Hepatocyte (in vitro differentiated cells): ENCODE results near the gene BCAN. TPM values are rescaled to one million over a fixed set of nuclear protein-coding genes. Genes with fewer than 3 reads are reported as not detected.

Experiments used
- DNase-seq: peaks from one replicate; pipeline ENCODE4 v3.0.0-alpha.2; 2016; ENCODE audit warnings: low spot score
- H2AFZ ChIP-seq: fragments of 200-600 bp; sonication (generic); 2 replicates; pipeline ENCODE4 v1.6.0; 2016; ENCODE audit warnings: antibody characterized with exemption, mild to moderate bottlenecking
- H3K27ac ChIP-seq: fragments of 200-600 bp; sonication (generic); 2 replicates; pipeline ENCODE4 v1.5.1; 2016; ENCODE audit warnings: mild to moderate bottlenecking
- H3K27me3 ChIP-seq: fragments of 200-600 bp; sonication (generic); 2 replicates; pipeline ENCODE4 v1.6.1; 2016
- H3K36me3 ChIP-seq: fragments of 200-600 bp; sonication (generic); replicated peaks from 2 replicates; pipeline ENCODE4 v1.5.1; 2016; ENCODE audit warnings: low read depth; ENCODE audit not compliant: insufficient read depth
- H3K4me1 ChIP-seq: fragments of 200-600 bp; sonication (generic); 2 replicates; pipeline ENCODE4 v1.5.1; 2016; ENCODE audit warnings: mild to moderate bottlenecking, moderate library complexity; ENCODE audit not compliant: insufficient read depth
- H3K4me2 ChIP-seq: fragments of 200-600 bp; sonication (generic); 2 replicates; pipeline ENCODE4 v1.6.0; 2016
- H3K4me3 ChIP-seq: fragments of 200-600 bp; sonication (generic); 2 replicates; pipeline ENCODE4 v1.5.1; 2016; ENCODE audit warnings: mild to moderate bottlenecking
- H3K79me2 ChIP-seq: fragments of 200-600 bp; sonication (generic); 2 replicates; pipeline ENCODE4 v1.6.0; 2017; ENCODE audit warnings: mild to moderate bottlenecking
- H3K9me2 ChIP-seq: fragments of 200-600 bp; sonication (generic); replicated peaks from 2 replicates; pipeline ENCODE4 v1.6.0; 2017; ENCODE audit warnings: mild to moderate bottlenecking; ENCODE audit not compliant: insufficient read depth
- H3K9me3 ChIP-seq: fragments of 200-600 bp; sonication (generic); 2 replicates; pipeline ENCODE4 v1.5.1; 2016; ENCODE audit warnings: low read depth, mild to moderate bottlenecking
- H4K20me1 ChIP-seq: fragments of 200-600 bp; sonication (generic); 2 replicates; pipeline ENCODE4 v1.6.0; 2016; ENCODE audit warnings: mild to moderate bottlenecking; ENCODE audit not compliant: insufficient read depth, poor library complexity, severe bottlenecking
- EZH2 ChIP-seq: fragments of 200-600 bp; sonication (generic); IDR thresholded peaks from 2 replicates; pipeline ENCODE4 v1.6.1; 2016; ENCODE audit warnings: antibody characterized with exemption, mild to moderate bottlenecking, borderline replicate concordance
- EZH2phosphoT487 ChIP-seq: fragments of 200-600 bp; sonication (generic); IDR thresholded peaks from one replicate; pipeline ENCODE4 v1.6.1; 2018; ENCODE audit warnings: antibody characterized with exemption, mild to moderate bottlenecking, low read depth, moderate library complexity; ENCODE audit not compliant: unreplicated experiment, severe bottlenecking
- WGBS: methylation state at CpG from one replicate; pipeline ENCODE4 v1.1.6; 2016; ENCODE audit warnings: low lambda C conversion rate; ENCODE audit errors: missing lambda C conversion rate; 5-methylcytosine and 5-hydroxymethylcytosine counted together
- polyA plus RNA-seq: library from polyadenylated mRNA; unstranded; fragments of >200 nt; fragmentation: Nextera tagmentation; extraction: Ambion mirVana; gene quantifications from 2 replicates; pipeline ENCODE4 v1.2.1, GENCODE V29; 2016
- total RNA-seq: library from RNA; depleted of rRNA; stranded (reverse); fragments of >200 nt; gene quantifications from 2 replicates; pipeline ENCODE4 v1.2.3, GENCODE V29; 2014
- TF ChIP-seq, protein P1 (sequence below): fragments of 200-600 bp; sonication (generic); IDR thresholded peaks from 2 replicates; pipeline ENCODE4 v1.5.1; 2016; ENCODE audit warnings: antibody characterized with exemption, mild to moderate bottlenecking; ENCODE audit not compliant: poor library complexity

BCAN gene
- total and polyA plus RNA-seq, 2 experiments from 2014 or later: 0.03 TPM; not detected in 1

DNA sequence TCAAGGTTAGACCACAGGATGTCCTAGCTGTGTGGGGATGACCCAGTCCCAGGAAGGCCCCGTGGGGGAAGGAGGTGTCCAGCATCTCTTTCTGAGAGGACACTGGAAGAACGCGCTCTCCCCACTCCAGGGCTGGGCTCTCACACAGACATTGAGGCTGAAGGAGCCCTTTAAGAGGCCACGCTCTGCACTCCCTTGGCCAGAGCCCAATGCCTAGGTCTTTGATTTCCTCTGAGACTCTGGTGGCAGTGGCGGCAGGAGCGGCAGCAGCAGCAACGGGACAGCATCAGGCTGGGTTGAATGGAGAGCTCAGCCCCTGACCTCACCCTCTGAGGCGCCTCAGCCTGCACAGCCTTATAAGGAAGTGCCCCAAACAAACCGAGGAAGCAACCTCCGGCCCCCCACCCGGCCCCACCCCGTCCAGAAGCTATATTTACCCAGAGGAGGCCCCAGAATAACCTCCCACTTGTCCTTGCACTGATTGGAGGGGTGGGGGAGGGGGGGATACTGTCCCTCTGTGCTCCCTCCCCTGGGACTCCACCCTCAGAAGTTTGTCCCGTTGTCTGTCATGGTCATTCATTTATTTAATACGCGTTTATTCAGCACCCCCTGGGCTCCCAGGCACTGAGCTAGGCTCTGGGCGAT, 23.0 kb downstream of the BCAN start:
- Histone ChIP-seq H3K27ac (peak overlapping the region; percentile 73), H3K4me2 (peak overlapping the region; percentile 61), H3K27me3 (no peaks in the 10 kb centered on the region), H3K79me2 (no peaks in the 10 kb centered on the region), H4K20me1 (no peaks in the 10 kb centered on the region), H3K4me1 (peaks cover 79% of the 10 kb centered on the region), H3K36me3 (no peaks in the 10 kb centered on the region), H3K9me3 (no peaks in the 10 kb centered on the region), H3K9me2 (no peaks in the 10 kb centered on the region), H2AFZ (no peak overlapping the region), H3K4me3 (no peak overlapping the region)
- DNase-seq: peak; percentile 66
- TF ChIP-seq, protein P1, sequence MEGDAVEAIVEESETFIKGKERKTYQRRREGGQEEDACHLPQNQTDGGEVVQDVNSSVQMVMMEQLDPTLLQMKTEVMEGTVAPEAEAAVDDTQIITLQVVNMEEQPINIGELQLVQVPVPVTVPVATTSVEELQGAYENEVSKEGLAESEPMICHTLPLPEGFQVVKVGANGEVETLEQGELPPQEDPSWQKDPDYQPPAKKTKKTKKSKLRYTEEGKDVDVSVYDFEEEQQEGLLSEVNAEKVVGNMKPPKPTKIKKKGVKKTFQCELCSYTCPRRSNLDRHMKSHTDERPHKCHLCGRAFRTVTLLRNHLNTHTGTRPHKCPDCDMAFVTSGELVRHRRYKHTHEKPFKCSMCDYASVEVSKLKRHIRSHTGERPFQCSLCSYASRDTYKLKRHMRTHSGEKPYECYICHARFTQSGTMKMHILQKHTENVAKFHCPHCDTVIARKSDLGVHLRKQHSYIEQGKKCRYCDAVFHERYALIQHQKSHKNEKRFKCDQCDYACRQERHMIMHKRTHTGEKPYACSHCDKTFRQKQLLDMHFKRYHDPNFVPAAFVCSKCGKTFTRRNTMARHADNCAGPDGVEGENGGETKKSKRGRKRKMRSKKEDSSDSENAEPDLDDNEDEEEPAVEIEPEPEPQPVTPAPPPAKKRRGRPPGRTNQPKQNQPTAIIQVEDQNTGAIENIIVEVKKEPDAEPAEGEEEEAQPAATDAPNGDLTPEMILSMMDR: no peak
- TF ChIP-seq EZH2 (no peak), EZH2phosphoT487 (no peak)
- WGBS: 40% methylated on average over 13 of the region's 16 CpGs

DNA sequence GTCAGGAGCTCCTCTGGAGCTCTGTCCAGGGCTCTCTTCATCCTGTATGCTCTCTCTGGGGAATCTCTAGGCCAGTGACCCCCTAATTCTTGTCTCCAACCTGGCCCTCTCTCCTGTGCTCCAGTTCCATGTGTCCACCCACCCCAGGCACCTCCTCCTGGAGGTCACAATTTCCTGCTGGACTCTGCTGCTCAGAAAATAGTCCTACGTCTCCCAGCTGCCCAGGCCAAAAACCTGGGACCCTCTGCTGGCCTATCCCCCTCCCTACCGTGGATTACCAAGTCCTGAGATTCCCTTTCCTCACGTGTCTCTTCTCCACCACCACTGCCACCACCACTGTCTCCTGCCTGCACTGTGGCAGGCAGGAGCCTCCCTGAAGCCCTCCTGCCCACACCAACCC, 23.6 kb downstream of the BCAN start:
- TF ChIP-seq, protein P1: no peak
- TF ChIP-seq EZH2phosphoT487 (no peak), EZH2 (no peak)
- peak overlapping the region; percentile 73 for H3K27ac ChIP-seq

DNA sequence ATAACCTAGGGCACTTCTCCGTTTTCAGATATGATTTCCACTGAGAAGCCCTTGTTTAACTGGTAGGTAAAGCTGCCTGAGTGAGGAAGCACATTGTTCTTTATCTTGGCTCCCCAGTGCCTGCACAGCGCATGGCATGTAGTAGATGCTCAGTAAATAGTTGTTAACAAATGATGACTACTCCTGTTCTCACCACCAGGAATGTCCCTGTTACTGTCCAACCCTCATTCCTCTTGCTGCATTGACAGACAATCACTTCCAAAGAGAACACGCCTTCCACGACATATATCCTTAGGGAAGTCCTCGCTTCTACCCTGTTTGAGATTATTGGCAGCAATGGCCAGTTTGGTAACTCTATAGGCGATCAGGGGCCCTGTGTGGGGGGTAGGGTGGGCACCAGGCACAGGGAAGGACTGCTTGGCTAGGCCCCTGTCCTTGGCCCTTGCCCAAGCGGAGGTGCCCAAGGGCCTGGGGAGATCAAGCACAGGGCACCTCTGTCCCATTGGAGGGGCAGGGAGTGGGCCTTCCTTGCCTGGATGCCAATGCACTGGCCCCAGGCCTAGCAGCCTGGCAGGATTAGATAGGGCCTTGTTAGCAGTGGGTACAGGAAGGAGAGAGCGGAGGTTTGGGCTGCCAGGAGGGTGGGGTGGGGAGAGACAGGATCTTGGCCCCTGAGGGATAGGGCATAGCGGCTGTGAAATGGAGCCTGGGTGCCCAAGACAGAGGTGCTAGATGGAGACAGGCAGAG, 25.1 kb downstream of the BCAN start:
- Histone ChIP-seq H4K20me1 (no peaks in the 10 kb centered on the region), H3K27ac (peak overlapping the region; percentile 86), H3K9me3 (no peaks in the 10 kb centered on the region), H3K9me2 (no peaks in the 10 kb centered on the region), H2AFZ (no peak overlapping the region), H3K36me3 (no peaks in the 10 kb centered on the region), H3K4me2 (no peak overlapping the region), H3K27me3 (no peaks in the 10 kb centered on the region), H3K79me2 (no peaks in the 10 kb centered on the region), H3K4me1 (peaks cover 60% of the 10 kb centered on the region), H3K4me3 (no peak overlapping the region)
- TF ChIP-seq EZH2: no peak
- TF ChIP-seq EZH2phosphoT487: no peak
- TF ChIP-seq, protein P1: no peak
- DNase-seq: no peak
- WGBS: 87% methylated on average over 8 of the region's 9 CpGs

More for the DNA sequence above, 23.6 kb downstream of the BCAN start:
- Histone ChIP-seq H3K4me2 (peak overlapping the region; percentile 61), H2AFZ (no peak overlapping the region), H3K9me2 (no peaks in the 10 kb centered on the region), H3K27me3 (no peaks in the 10 kb centered on the region), H4K20me1 (no peaks in the 10 kb centered on the region), H3K4me3 (no peak overlapping the region), H3K9me3 (no peaks in the 10 kb centered on the region), H3K36me3 (no peaks in the 10 kb centered on the region), H3K79me2 (no peaks in the 10 kb centered on the region), H3K4me1 (peaks cover 75% of the 10 kb centered on the region)
- no peak for DNase-seq
- 67% methylated on average over 3 of the region's 3 CpGs for WGBS
